SH-SY5Y (cell line): ENCODE results near the gene DIDO1.

Experiments used
- GATA2 ChIP-seq: IDR thresholded peaks from 2 replicates; pipeline ENCODE4 v1.6.1; 2011; ENCODE audit warnings: mild to moderate bottlenecking, low read depth, low read length
- GATA3 ChIP-seq: IDR thresholded peaks from 2 replicates; pipeline ENCODE4 v1.6.1; 2011; ENCODE audit warnings: low read depth, mild to moderate bottlenecking, low read length, moderate library complexity

- TF ChIP-seq GATA3 (no peak), GATA2 (no peak)
Measured at GRCh38 chr20:62881662-62882395, 44.5 kb downstream of the DIDO1 start.
